Measurements from ENCODE around the gene SNX1. TPM values are rescaled to one million over a fixed set of nuclear protein-coding genes. Genes with fewer than 3 reads are reported as not detected.

SNX1 gene
- total and polyA plus RNA-seq, 2 of the 13 experiments (the other 11 are each of a cell fraction or from before 2014, with no cell fraction given): 29.3 to 60.1 TPM

GRCh38 chr15:64092864-64093626 lies 2.7 kb upstream of the SNX1 start (continued):
- TF ChIP-seq RERE (CRISPR knock-in tag; IDR thresholded peaks at IDR 0.05; ENCODE audit: low read depth) (no peak), RBM22 (optimal IDR thresholded peaks at IDR 0.05; ENCODE audit: low read length) (no peak), PBX3 (CRISPR knock-in tag; IDR thresholded peaks at IDR 0.05; ENCODE audit: borderline replicate concordance) (no peak), ZNF18 (CRISPR knock-in tag; IDR thresholded peaks at IDR 0.05; ENCODE audit: insufficient replicate concordance) (no peak), MTA3 (CRISPR knock-in tag; IDR thresholded peaks at IDR 0.05) (no peak), GATAD2A (CRISPR knock-in tag; IDR thresholded peaks at IDR 0.05) (no peak), HNF4G (IDR thresholded peaks at IDR 0.05; ENCODE audit: borderline replicate concordance, low read depth, low read length) (no peak), HNF4G (CRISPR knock-in tag; IDR thresholded peaks at IDR 0.05; ENCODE audit: borderline replicate concordance, low read depth) (no peak), NR2F6 (IDR thresholded peaks at IDR 0.05) (peak; percentile 36), NR2F6 (CRISPR knock-in tag; IDR thresholded peaks at IDR 0.05) (peak; percentile 70), FOXA3 (CRISPR knock-in tag; IDR thresholded peaks at IDR 0.05) (peak; percentile 55; the same call in 1 of the 2 replicates), GTF3A (CRISPR knock-in tag; conservative IDR thresholded peaks at IDR 0.05) (no peak), ZNF589 (CRISPR knock-in tag; conservative IDR thresholded peaks at IDR 0.05) (no peak), SP140L (CRISPR knock-in tag; IDR thresholded peaks at IDR 0.05; ENCODE audit: borderline replicate concordance) (0 out of 2 replicates have a peak, but pooled peaks have one; percentile 39), NCOA2 (CRISPR knock-in tag; IDR thresholded peaks at IDR 0.05) (no peak), KDM5B (CRISPR knock-in tag; IDR thresholded peaks at IDR 0.05; ENCODE audit: borderline replicate concordance) (no peak), ZFP37 (CRISPR knock-in tag; IDR thresholded peaks at IDR 0.05; ENCODE audit: borderline replicate concordance) (no peak), RAD51 (IDR thresholded peaks at IDR 0.05; ENCODE audit: borderline replicate concordance) (peak; percentile 40; the same call in 1 of the 2 replicates), ATRX (CRISPR knock-in tag; IDR thresholded peaks at IDR 0.05; ENCODE audit: borderline replicate concordance) (no peak), SP1 (IDR thresholded peaks at IDR 0.05) (no peak), SP1 (CRISPR knock-in tag; IDR thresholded peaks at IDR 0.05) (no peak)
- TF ChIP-seq, protein P1, sequence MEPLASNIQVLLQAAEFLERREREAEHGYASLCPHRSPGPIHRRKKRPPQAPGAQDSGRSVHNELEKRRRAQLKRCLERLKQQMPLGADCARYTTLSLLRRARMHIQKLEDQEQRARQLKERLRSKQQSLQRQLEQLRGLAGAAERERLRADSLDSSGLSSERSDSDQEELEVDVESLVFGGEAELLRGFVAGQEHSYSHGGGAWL (CRISPR knock-in tag; IDR thresholded peaks at IDR 0.05): no peak
- TF ChIP-seq, protein P2, sequence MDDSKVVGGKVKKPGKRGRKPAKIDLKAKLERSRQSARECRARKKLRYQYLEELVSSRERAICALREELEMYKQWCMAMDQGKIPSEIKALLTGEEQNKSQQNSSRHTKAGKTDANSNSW (CRISPR knock-in tag; IDR thresholded peaks at IDR 0.05; ENCODE audit: borderline replicate concordance): no peak

Data from HepG2 (cell line).